ENCODE data around the gene SPACA7.

Gene SPACA7

GRCh38 chr13:112376050-112376681 is at the start of gene SPACA7:
Gene SPACA7, plus strand, starts transcription at chr13:112376355. Its CDS starts 31 bp downstream, at chr13:112376386.
- no peak for DNase-seq (ENCODE audit: low read depth in 2 of 2)

- DNase-seq (ENCODE audit: low read depth in 2 of 2) = no peak
Measured at GRCh38 chr13:112326821-112327370, 49.3 kb upstream of the SPACA7 start.

GRCh38 chr13:112328936-112329335 is 47.2 kb upstream of the SPACA7 start:
- DNase-seq (ENCODE audit: low read depth in 2 of 2) = no peak

- no peak for DNase-seq (ENCODE audit: low read depth in 2 of 2)
Measured at GRCh38 chr13:112329376-112329775, 46.8 kb upstream of the SPACA7 start.

DNA sequence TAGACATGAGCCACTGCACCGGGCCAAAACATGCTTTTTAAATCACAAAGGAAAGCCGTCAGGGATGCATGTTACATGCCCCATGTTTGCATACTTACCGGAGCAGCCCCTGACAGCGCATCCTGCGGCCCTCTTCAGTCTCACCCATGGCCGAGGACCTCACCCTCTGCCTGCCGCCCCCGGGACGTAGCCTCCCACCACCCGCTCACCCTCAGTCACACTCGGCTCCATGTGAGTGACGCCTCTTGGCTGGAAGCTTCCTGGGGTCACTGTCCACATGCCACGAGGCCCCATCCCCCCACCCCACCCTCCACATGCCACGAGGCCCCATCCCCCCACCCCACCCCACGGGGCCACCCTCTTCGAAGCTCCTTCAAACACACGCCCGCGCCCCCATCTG is 46.1 kb upstream of the SPACA7 start:
- DNase-seq (ENCODE audit: low read depth in 2 of 2) = no peak

- no peak for DNase-seq (ENCODE audit: low read depth in 2 of 2)
Measured at GRCh38 chr13:112330479-112331381, 45.4 kb upstream of the SPACA7 start.

- no peak for DNase-seq (ENCODE audit: low read depth in 2 of 2)
Measured at GRCh38 chr13:112331675-112332074, 44.5 kb upstream of the SPACA7 start.

GRCh38 chr13:112332727-112333126 is 43.4 kb upstream of the SPACA7 start:
- DNase-seq (ENCODE audit: low read depth in 2 of 2) = no peak

- no peak for DNase-seq (ENCODE audit: low read depth in 2 of 2)
Measured at GRCh38 chr13:112333756-112334543, 42.2 kb upstream of the SPACA7 start.

- DNase-seq (ENCODE audit: low read depth in 2 of 2) = no peak
Measured at GRCh38 chr13:112335135-112335534, 41.0 kb upstream of the SPACA7 start.

DNA sequence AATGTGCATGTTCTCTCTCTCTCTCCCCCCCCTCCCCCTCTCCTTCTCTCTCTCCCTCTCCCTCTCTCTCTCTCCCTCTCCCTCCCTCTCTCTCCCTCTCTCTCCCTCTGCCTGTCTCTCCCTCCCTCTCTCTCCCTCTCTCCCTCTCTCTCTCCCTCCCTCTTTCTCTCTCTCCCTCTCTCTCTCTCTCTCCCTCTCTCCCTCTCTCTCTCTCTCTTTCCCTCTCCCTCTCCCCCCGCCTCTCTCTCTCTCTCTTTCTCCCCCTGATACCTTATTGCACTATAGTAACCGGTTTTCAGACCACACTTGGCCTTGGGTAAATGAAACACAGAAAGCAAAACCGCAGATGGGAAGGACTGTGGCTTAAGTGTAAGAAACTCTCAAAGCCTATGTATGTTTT is 34.7 kb upstream of the SPACA7 start:
- DNase-seq (ENCODE audit: low read depth in 2 of 2) = no peak

GRCh38 chr13:112341976-112342735 is 34.0 kb upstream of the SPACA7 start:
- DNase-seq (ENCODE audit: low read depth in 2 of 2) = no peak

DNA sequence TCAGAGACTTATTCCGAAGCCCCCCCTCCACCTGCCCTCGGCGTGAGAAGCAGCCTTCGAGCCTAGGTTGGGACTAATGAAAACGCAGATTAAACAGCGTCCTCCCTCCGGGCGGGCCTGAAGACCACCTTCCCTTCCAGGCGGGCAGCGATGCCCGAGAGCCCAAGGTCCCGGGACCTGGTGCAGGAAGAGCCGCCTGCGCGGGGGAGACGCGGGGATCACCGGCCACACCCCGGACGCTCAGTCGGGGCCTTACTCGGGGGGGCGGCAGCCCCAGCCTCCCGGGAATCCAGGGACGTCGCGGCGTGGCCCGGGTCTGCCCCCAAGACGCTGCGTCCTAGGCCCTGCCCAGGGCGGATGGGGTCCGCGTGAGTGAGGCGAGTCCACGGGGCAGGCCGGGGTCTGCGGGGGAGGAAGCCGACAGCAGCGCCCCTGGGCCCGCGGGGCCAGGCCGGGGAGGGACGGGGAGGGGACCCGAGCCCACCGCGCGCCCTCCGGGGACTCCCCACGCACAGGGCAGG is 33.3 kb upstream of the SPACA7 start:
- DNase-seq (ENCODE audit: low read depth in 2 of 2) = no peak

GRCh38 chr13:112343591-112343990 is 32.6 kb upstream of the SPACA7 start:
- DNase-seq (ENCODE audit: low read depth in 2 of 2) = no peak

- DNase-seq (ENCODE audit: low read depth in 2 of 2) = no peak
Measured at GRCh38 chr13:112345826-112346172, 30.4 kb upstream of the SPACA7 start.

- DNase-seq (ENCODE audit: low read depth in 2 of 2) = no peak
Measured at GRCh38 chr13:112346173-112346898, 29.8 kb upstream of the SPACA7 start.

DNA sequence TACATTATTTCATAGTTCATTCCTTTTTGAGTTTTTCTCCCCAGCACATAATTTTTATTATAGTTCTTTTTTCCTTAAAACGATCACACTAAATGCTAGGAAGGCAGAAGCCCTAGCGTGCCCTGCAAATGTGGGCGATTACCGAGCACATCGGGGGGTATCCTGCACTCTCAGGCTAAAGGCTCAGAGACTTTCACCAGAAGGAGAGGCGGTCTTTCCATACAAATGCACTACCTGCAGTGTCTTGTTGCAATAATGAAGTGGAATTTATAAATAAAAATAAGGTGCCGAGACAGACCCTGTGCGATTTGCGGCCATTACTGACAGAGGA is 29.3 kb upstream of the SPACA7 start:
- DNase-seq (ENCODE audit: low read depth in 2 of 2) = no peak

- DNase-seq (ENCODE audit: low read depth in 2 of 2) = no peak
Measured at GRCh38 chr13:112347986-112348385, 28.2 kb upstream of the SPACA7 start.

DNA sequence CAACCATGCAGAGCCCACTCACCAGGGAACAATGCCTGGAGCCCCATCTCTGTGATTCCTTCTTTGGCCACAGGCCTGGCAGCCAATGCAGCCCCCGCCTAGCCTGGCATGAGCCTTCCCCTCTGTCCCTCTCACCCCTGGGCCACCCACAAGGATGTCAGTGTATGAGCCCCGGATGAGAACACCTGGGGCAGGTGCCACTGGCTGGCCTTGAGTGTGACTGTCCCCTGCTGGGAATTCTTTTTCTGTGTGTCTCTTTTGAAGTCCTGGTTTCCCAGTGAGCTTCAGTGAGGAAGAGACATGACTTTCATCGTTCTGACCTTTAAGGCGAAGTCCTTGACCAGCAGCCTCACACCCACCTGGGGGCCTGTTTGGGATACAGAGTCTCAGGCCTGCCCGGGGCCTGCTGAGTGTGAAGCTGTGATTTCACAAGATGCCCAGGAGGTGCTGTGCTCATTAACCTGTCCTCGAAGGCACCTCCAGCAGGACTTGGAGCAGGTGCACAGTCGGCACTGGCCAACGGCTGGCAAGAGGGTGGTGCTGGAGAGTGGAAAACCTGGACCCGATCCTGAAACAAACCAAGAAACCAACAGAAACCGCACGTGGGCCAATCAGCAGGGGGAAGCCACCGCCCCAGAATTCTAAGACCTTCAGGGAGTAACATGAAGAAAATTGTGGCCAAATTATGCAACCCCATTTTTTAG is 27.4 kb upstream of the SPACA7 start:
- DNase-seq (ENCODE audit: low read depth in 2 of 2) = no peak

DNA sequence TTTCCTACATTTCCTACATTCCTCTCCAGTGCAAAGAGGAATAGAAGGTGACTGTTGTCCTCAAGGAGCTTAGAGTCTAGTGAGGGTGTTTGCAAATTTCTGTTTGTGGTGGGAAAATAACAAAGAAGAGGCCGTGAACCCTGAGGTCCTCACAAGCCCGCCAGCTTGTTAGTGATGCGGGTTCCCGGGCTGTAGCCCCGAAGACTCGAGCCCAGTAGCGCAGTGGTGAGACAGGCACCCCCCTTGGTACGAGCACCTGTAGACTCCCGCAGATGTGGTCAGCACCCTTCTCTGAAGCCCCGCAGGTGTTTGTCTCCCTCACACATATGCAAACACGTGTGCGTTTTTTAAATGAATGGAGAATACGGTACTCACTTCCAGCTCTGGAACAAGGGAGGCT is 26.5 kb upstream of the SPACA7 start:
- DNase-seq (ENCODE audit: low read depth in 2 of 2) = no peak

Data from stimulated activated CD4-positive, alpha-beta T cell treated with anti-CD3 and anti-CD28 coated beads, Interleukin-15, amount 100 ng/mL, for 48 hours (primary cell).